Nephron progenitor cell (in vitro differentiated cells): ENCODE data around the gene CNOT3.
A peak's percentile ranks its signal among the peaks of the same experiment; 100 is the strongest.

Source experiments
- DNase-seq: peaks from one replicate; pipeline ENCODE4 v3.0.0; 2021
- H3K27ac Mint-ChIP-seq: 2 replicates; pipeline ENCODE4 v1.8.0; 2021; ENCODE audit warnings: mild to moderate bottlenecking, moderate library complexity, mixed read lengths
- H3K27me3 Mint-ChIP-seq: 2 replicates; pipeline ENCODE4 v1.8.0; 2021; ENCODE audit warnings: mild to moderate bottlenecking, low read depth, mixed read lengths; ENCODE audit not compliant: poor library complexity
- H3K36me3 Mint-ChIP-seq: 2 replicates; pipeline ENCODE4 v1.8.0; 2021; ENCODE audit warnings: low read depth, mixed read lengths
- H3K4me1 Mint-ChIP-seq: 2 replicates; pipeline ENCODE4 v1.8.0; 2021; ENCODE audit warnings: mixed read lengths
- H3K4me3 Mint-ChIP-seq: 2 replicates; pipeline ENCODE4 v1.8.0; 2021; ENCODE audit warnings: mild to moderate bottlenecking, moderate library complexity, mixed read lengths
- H3K9me3 Mint-ChIP-seq: 2 replicates; pipeline ENCODE4 v1.8.0; 2021; ENCODE audit warnings: mild to moderate bottlenecking, moderate library complexity, mixed read lengths
- CTCF ChIP-seq: fragments of 200-600 bp; sonication (generic); IDR thresholded peaks from 2 replicates; pipeline ENCODE4 v1.5.0; 2021; ENCODE audit warnings: antibody characterized with exemption

CNOT3 gene

GRCh38 chr19:54127688-54128440, 9.7 kb upstream of the CNOT3 start:
- Mint-ChIP-seq H3K9me3 (no peaks in the 10 kb centered on the region), H3K36me3 (peaks cover 22% of the 10 kb centered on the region), H3K27ac (no peak overlapping the region), H3K4me3 (no peak overlapping the region), H3K4me1 (no peaks in the 10 kb centered on the region), H3K27me3 (no peaks in the 10 kb centered on the region)
- no peak for TF ChIP-seq CTCF
- no peak for DNase-seq

DNA sequence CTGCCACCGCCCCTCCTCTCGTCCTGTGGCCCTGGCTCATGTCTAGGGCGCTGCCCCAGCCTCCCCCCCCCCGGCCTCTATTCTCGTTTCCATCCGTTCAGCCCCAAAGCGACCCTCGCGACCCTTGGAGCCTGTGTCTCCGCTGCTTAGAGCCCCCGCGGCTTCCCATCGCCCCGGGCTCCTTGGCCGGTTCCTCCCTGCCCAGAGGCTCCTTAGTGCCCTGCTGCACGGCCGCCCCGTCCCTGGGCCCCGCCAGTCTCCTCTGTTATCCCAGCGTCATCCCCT, 9.2 kb upstream of the CNOT3 start:
- H3K9me3 Mint-ChIP-seq: no peaks in the 10 kb centered on the region
- H3K27me3 Mint-ChIP-seq: no peaks in the 10 kb centered on the region
- peaks cover 17% of the 10 kb centered on the region for H3K36me3 Mint-ChIP-seq
- no peak overlapping the region for H3K27ac Mint-ChIP-seq
- TF ChIP-seq CTCF: no peak
- no peak for DNase-seq
- no peak overlapping the region for H3K4me3 Mint-ChIP-seq
- no peaks in the 10 kb centered on the region for H3K4me1 Mint-ChIP-seq

- H3K4me1 Mint-ChIP-seq: no peaks in the 10 kb centered on the region
- no peak for TF ChIP-seq CTCF
- no peaks in the 10 kb centered on the region for H3K27me3 Mint-ChIP-seq
- no peaks in the 10 kb centered on the region for H3K9me3 Mint-ChIP-seq
- H3K4me3 Mint-ChIP-seq: no peak overlapping the region
- H3K36me3 Mint-ChIP-seq: peaks cover 16% of the 10 kb centered on the region
- H3K27ac Mint-ChIP-seq: no peak overlapping the region
- no peak for DNase-seq
Measured at GRCh38 chr19:54128796-54129616, 8.6 kb upstream of the CNOT3 start.

GRCh38 chr19:54129617-54129996, 8.0 kb upstream of the CNOT3 start:
- H3K36me3 Mint-ChIP-seq: peaks cover 16% of the 10 kb centered on the region
- no peak overlapping the region for H3K4me3 Mint-ChIP-seq
- peaks cover 5% of the 10 kb centered on the region for H3K4me1 Mint-ChIP-seq
- no peak for DNase-seq
- no peak overlapping the region for H3K27ac Mint-ChIP-seq
- H3K9me3 Mint-ChIP-seq: peaks cover 5% of the 10 kb centered on the region
- no peak for TF ChIP-seq CTCF
- no peaks in the 10 kb centered on the region for H3K27me3 Mint-ChIP-seq

- Mint-ChIP-seq H3K9me3 (peaks cover 6% of the 10 kb centered on the region), H3K27me3 (peaks cover 3% of the 10 kb centered on the region), H3K4me3 (no peak overlapping the region), H3K27ac (no peak overlapping the region), H3K36me3 (no peaks in the 10 kb centered on the region), H3K4me1 (peaks cover 21% of the 10 kb centered on the region)
- peak; percentile 26 for DNase-seq
- TF ChIP-seq CTCF: no peak
Measured at GRCh38 chr19:54133312-54133956, 4.1 kb upstream of the CNOT3 start.
